ENCODE results near the gene MT1B. TPM values are rescaled to one million over a fixed set of nuclear protein-coding genes. Genes with fewer than 3 reads are reported as not detected.

MT1B gene
- total and polyA plus RNA-seq, 4 donors: 1.2 to 1.5 TPM; not detected in 2

GRCh38 chr16:56643833-56644232 lies 7.9 kb upstream of the MT1B start:
- TF ChIP-seq MAX (IDR thresholded peaks at IDR 0.05): no peak
- TF ChIP-seq REST (IDR thresholded peaks at IDR 0.05): peak; percentile 89
- H3K9me3 ChIP-seq (ENCODE audit: control insufficient read depth in 4 of 4, low read length in 3 of 4): no peaks in the 10 kb centered on the region
- peak overlapping the region; percentile 46 to 51 for H3K9ac ChIP-seq (ENCODE audit: low read depth in 1 of 2, low read length in 2 of 2)
- H3K36me3 ChIP-seq (ENCODE audit: control insufficient read depth in 4 of 4, insufficient read depth in 3 of 4, low read depth in 1 of 4, low read length in 3 of 4): no peaks in the 10 kb centered on the region
- DNase-seq (ENCODE audit: low spot score): no peak
- peaks cover 10 to 43% (median 22%) of the 10 kb centered on the region in 4 donors for H3K4me1 ChIP-seq (ENCODE audit: control insufficient read depth in 4 of 4, insufficient read depth in 4 of 4, low read length in 3 of 4)
- no peaks in the 10 kb centered on the region for H3K27me3 ChIP-seq (ENCODE audit: control insufficient read depth in 4 of 4, insufficient read depth in 4 of 4, low read length in 3 of 4)
- 41% methylated on average over 5 of the region's 5 CpGs for WGBS
- H3K4me3 ChIP-seq (ENCODE audit: low read depth in 1 of 3, low read length in 3 of 3): peak overlapping the region in 2 of 3 donors; percentile 50 to 61
- peak overlapping the region; percentile 70 to 88 for H3K27ac ChIP-seq (ENCODE audit: low read depth in 1 of 2, low read length in 2 of 2)

GRCh38 chr16:56645311-56645710 lies 6.4 kb upstream of the MT1B start:
- TF ChIP-seq GABPA (IDR thresholded peaks at IDR 0.05 in 1 of 2, conservative IDR thresholded peaks at IDR 0.05 in 1 of 2): no peak
- no peak for TF ChIP-seq YY1 (IDR thresholded peaks at IDR 0.05)
- Histone ChIP-seq H3K27me3 (ENCODE audit: control insufficient read depth in 4 of 4, insufficient read depth in 4 of 4, low read length in 3 of 4) (no peaks in the 10 kb centered on the region), H3K9me3 (ENCODE audit: control insufficient read depth in 4 of 4, low read length in 3 of 4) (no peaks in the 10 kb centered on the region)

DNA sequence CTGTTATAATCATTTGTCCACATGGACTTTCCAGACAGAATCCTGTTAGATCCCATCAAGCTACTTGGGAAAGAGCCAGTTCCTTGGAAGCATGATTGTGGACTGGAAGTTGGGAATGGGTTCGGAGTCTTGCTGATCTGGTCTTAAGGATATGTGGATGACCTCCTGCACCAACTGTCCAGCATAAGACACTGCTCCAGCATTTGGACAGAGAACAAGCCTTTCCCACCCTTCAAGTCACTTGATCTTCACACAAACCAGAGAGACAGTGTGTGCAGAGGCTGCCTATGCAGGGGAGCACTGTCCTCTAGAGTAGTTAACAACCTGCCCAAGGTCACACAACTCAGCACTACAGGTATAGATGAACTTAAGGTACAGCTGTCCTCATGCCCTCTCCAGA lies 5.8 kb upstream of the MT1B start:
- Histone ChIP-seq H3K27me3 (ENCODE audit: control insufficient read depth in 4 of 4, insufficient read depth in 4 of 4, low read length in 3 of 4) (no peaks in the 10 kb centered on the region), H3K4me1 (ENCODE audit: control insufficient read depth in 4 of 4, insufficient read depth in 4 of 4, low read length in 3 of 4) (peaks cover 5 to 35% (median 18%) of the 10 kb centered on the region in 4 donors)
- WGBS: 2% methylated on average over 1 of the region's 1 CpG
- TF ChIP-seq FOXA1 (IDR thresholded peaks at IDR 0.05) (no peak), RXRA (IDR thresholded peaks at IDR 0.05) (no peak), ATF3 (IDR thresholded peaks at IDR 0.05) (no peak), HNF4A (conservative IDR thresholded peaks at IDR 0.05) (no peak), HNF4G (IDR thresholded peaks at IDR 0.05) (no peak), SP1 (IDR thresholded peaks at IDR 0.05) (no peak), YY1 (IDR thresholded peaks at IDR 0.05) (no peak), RAD21 (IDR thresholded peaks at IDR 0.05) (no peak), EGR1 (IDR thresholded peaks at IDR 0.05; ENCODE audit: low read depth in 2 of 2) (no peak), REST (IDR thresholded peaks at IDR 0.05) (no peak), JUND (IDR thresholded peaks at IDR 0.05) (no peak), MAX (IDR thresholded peaks at IDR 0.05) (no peak), FOXA2 (IDR thresholded peaks at IDR 0.05) (no peak), GABPA (IDR thresholded peaks at IDR 0.05 in 1 of 2, conservative IDR thresholded peaks at IDR 0.05 in 1 of 2) (no peak), TAF1 (conservative IDR thresholded peaks at IDR 0.05) (no peak), NR2F2 (IDR thresholded peaks at IDR 0.05) (no peak)
- TF ChIP-seq, protein P1, sequence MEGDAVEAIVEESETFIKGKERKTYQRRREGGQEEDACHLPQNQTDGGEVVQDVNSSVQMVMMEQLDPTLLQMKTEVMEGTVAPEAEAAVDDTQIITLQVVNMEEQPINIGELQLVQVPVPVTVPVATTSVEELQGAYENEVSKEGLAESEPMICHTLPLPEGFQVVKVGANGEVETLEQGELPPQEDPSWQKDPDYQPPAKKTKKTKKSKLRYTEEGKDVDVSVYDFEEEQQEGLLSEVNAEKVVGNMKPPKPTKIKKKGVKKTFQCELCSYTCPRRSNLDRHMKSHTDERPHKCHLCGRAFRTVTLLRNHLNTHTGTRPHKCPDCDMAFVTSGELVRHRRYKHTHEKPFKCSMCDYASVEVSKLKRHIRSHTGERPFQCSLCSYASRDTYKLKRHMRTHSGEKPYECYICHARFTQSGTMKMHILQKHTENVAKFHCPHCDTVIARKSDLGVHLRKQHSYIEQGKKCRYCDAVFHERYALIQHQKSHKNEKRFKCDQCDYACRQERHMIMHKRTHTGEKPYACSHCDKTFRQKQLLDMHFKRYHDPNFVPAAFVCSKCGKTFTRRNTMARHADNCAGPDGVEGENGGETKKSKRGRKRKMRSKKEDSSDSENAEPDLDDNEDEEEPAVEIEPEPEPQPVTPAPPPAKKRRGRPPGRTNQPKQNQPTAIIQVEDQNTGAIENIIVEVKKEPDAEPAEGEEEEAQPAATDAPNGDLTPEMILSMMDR (IDR thresholded peaks at IDR 0.05; ENCODE audit: low read depth, low read length, missing input control): no peak

More at GRCh38 chr16:56645311-56645710, 6.4 kb upstream of the MT1B start:
- H3K36me3 ChIP-seq (ENCODE audit: control insufficient read depth in 4 of 4, insufficient read depth in 3 of 4, low read depth in 1 of 4, low read length in 3 of 4): no peaks in the 10 kb centered on the region
- H3K4me1 ChIP-seq (ENCODE audit: control insufficient read depth in 4 of 4, insufficient read depth in 4 of 4, low read length in 3 of 4): peaks cover 5 to 35% (median 18%) of the 10 kb centered on the region in 4 donors
- 100% methylated on average over 1 of the region's 1 CpG for WGBS
- no peak overlapping the region for H3K4me3 ChIP-seq (ENCODE audit: low read depth in 1 of 3, low read length in 3 of 3)
- H3K27ac ChIP-seq (ENCODE audit: low read depth in 1 of 2, low read length in 2 of 2): no peak overlapping the region
- DNase-seq (ENCODE audit: low spot score): no peak
- no peak overlapping the region for H3K9ac ChIP-seq (ENCODE audit: low read depth in 1 of 2, low read length in 2 of 2)

More for the DNA sequence above, 5.8 kb upstream of the MT1B start:
- Histone ChIP-seq H3K27ac (ENCODE audit: low read depth in 1 of 2, low read length in 2 of 2) (no peak overlapping the region), H3K9ac (ENCODE audit: low read depth in 1 of 2, low read length in 2 of 2) (no peak overlapping the region), H3K9me3 (ENCODE audit: control insufficient read depth in 4 of 4, low read length in 3 of 4) (no peaks in the 10 kb centered on the region), H3K4me3 (ENCODE audit: low read depth in 1 of 3, low read length in 3 of 3) (no peak overlapping the region), H3K36me3 (ENCODE audit: control insufficient read depth in 4 of 4, insufficient read depth in 3 of 4, low read depth in 1 of 4, low read length in 3 of 4) (no peaks in the 10 kb centered on the region)
- DNase-seq (ENCODE audit: low spot score): no peak

Measured in liver (tissue), 9 donors.